ENCODE results near the gene XRN2. TPM values are rescaled to one million over a fixed set of nuclear protein-coding genes. Genes with fewer than 3 reads are reported as not detected.

The XRN2 gene
- total RNA-seq, 2 experiments from 2014 or later = 76.5 to 81.9 TPM

GRCh38 chr20:21380711-21381110 is 77.6 kb downstream of the XRN2 start:
- H3K4me1 Mint-ChIP-seq (ENCODE audit: low read depth) = peaks cover 2% of the 10 kb centered on the region
- no peaks in the 10 kb centered on the region for H3K27me3 Mint-ChIP-seq (ENCODE audit: low read depth)
- no peak overlapping the region for H3K4me3 Mint-ChIP-seq
- no peak overlapping the region for H3K27ac Mint-ChIP-seq
- intact Hi-C loops (cut with micrococcal nuclease) = no loop called here
- no peaks in the 10 kb centered on the region for H3K9me3 Mint-ChIP-seq
- no peak for DNase-seq
- H3K36me3 Mint-ChIP-seq (ENCODE audit: low read depth) = peaks cover 36% of the 10 kb centered on the region
- CTCF ChIA-PET = interaction anchor here (0.7 to 1.2 kb wide), 3 partner anchors 8 to 291 kb away, joined by 3 read pairs; no protein-coding TSS in a partner anchor

GRCh38 chr20:21381619-21382018 is 78.5 kb downstream of the XRN2 start:
- no peak overlapping the region for H3K4me3 Mint-ChIP-seq
- intact Hi-C loops (cut with micrococcal nuclease) = no loop called here
- H3K36me3 Mint-ChIP-seq (ENCODE audit: low read depth) = peaks cover 38% of the 10 kb centered on the region
- H3K27me3 Mint-ChIP-seq (ENCODE audit: low read depth) = no peaks in the 10 kb centered on the region
- no peaks in the 10 kb centered on the region for H3K9me3 Mint-ChIP-seq
- no peak for DNase-seq
- CTCF ChIA-PET = interaction anchor here (0.7 to 1.1 kb wide), 3 partner anchors 9 to 146 kb away, joined by 3 to 4 read pairs (median 3); no protein-coding TSS in a partner anchor
- H3K27ac Mint-ChIP-seq = no peak overlapping the region
- peaks cover 2% of the 10 kb centered on the region for H3K4me1 Mint-ChIP-seq (ENCODE audit: low read depth)

GRCh38 chr20:21384308-21384892 is 81.3 kb downstream of the XRN2 start:
- no peaks in the 10 kb centered on the region for H3K4me1 Mint-ChIP-seq (ENCODE audit: low read depth)
- no peaks in the 10 kb centered on the region for H3K9me3 Mint-ChIP-seq
- intact Hi-C loops (cut with micrococcal nuclease) = no loop called here
- no peak overlapping the region for H3K27ac Mint-ChIP-seq
- no peak for DNase-seq
- peaks cover 44% of the 10 kb centered on the region for H3K36me3 Mint-ChIP-seq (ENCODE audit: low read depth)
- no peak overlapping the region for H3K4me3 Mint-ChIP-seq
- H3K27me3 Mint-ChIP-seq (ENCODE audit: low read depth) = no peaks in the 10 kb centered on the region
- CTCF ChIA-PET = no interaction called here

- Mint-ChIP-seq H3K27me3 (ENCODE audit: low read depth) (peaks cover 5% of the 10 kb centered on the region), H3K4me3 (no peak overlapping the region), H3K36me3 (ENCODE audit: low read depth) (peaks cover 36% of the 10 kb centered on the region), H3K27ac (no peak overlapping the region), H3K4me1 (ENCODE audit: low read depth) (no peaks in the 10 kb centered on the region), H3K9me3 (no peaks in the 10 kb centered on the region)
- CTCF ChIA-PET = no interaction called here
- no peak for DNase-seq
- intact Hi-C loops (cut with micrococcal nuclease) = no loop called here
Measured at GRCh38 chr20:21386111-21386510, 83.0 kb downstream of the XRN2 start.

- Mint-ChIP-seq H3K36me3 (ENCODE audit: low read depth) (peaks cover 37% of the 10 kb centered on the region), H3K27ac (no peak overlapping the region), H3K4me3 (no peak overlapping the region), H3K27me3 (ENCODE audit: low read depth) (peaks cover 16% of the 10 kb centered on the region), H3K9me3 (no peaks in the 10 kb centered on the region), H3K4me1 (ENCODE audit: low read depth) (peaks cover 6% of the 10 kb centered on the region)
- intact Hi-C loops (cut with micrococcal nuclease) = no loop called here
- CTCF ChIA-PET = no interaction called here
- no peak for DNase-seq
Measured at GRCh38 chr20:21387528-21387927, 84.4 kb downstream of the XRN2 start.

- Mint-ChIP-seq H3K36me3 (ENCODE audit: low read depth) (peaks cover 35% of the 10 kb centered on the region), H3K4me3 (no peak overlapping the region), H3K27ac (no peak overlapping the region), H3K9me3 (no peaks in the 10 kb centered on the region), H3K4me1 (ENCODE audit: low read depth) (peaks cover 13% of the 10 kb centered on the region), H3K27me3 (ENCODE audit: low read depth) (peaks cover 26% of the 10 kb centered on the region)
- intact Hi-C loops (cut with micrococcal nuclease) = no loop called here
- CTCF ChIA-PET = no interaction called here
- no peak for DNase-seq
Measured at GRCh38 chr20:21388566-21388965, 85.4 kb downstream of the XRN2 start.

GRCh38 chr20:21389368-21389767 is 86.2 kb downstream of the XRN2 start:
- H3K9me3 Mint-ChIP-seq = no peaks in the 10 kb centered on the region
- peaks cover 33% of the 10 kb centered on the region for H3K27me3 Mint-ChIP-seq (ENCODE audit: low read depth)
- DNase-seq = no peak
- H3K36me3 Mint-ChIP-seq (ENCODE audit: low read depth) = peaks cover 31% of the 10 kb centered on the region
- H3K4me3 Mint-ChIP-seq = no peak overlapping the region
- CTCF ChIA-PET = interaction anchor here (1.0 kb wide), 1 partner anchor 115 kb away, joined by 4 read pairs; no protein-coding TSS in a partner anchor
- H3K27ac Mint-ChIP-seq = no peak overlapping the region
- peaks cover 13% of the 10 kb centered on the region for H3K4me1 Mint-ChIP-seq (ENCODE audit: low read depth)
- intact Hi-C loops (cut with micrococcal nuclease) = no loop called here

- Mint-ChIP-seq H3K27ac (no peak overlapping the region), H3K4me1 (ENCODE audit: low read depth) (peaks cover 18% of the 10 kb centered on the region), H3K4me3 (no peak overlapping the region), H3K9me3 (no peaks in the 10 kb centered on the region), H3K27me3 (ENCODE audit: low read depth) (peaks cover 42% of the 10 kb centered on the region), H3K36me3 (ENCODE audit: low read depth) (peaks cover 28% of the 10 kb centered on the region)
- intact Hi-C loops (cut with micrococcal nuclease) = loop anchor here (10.0 kb wide), 1 partner anchor 314 kb away; the partner anchor contains the start of gene PAX1
- CTCF ChIA-PET = no interaction called here
- DNase-seq = no peak
Measured at GRCh38 chr20:21390768-21391167, 87.6 kb downstream of the XRN2 start.

- CTCF ChIA-PET = no interaction called here
- intact Hi-C loops (cut with micrococcal nuclease) = loop anchor here (10.0 kb wide), 1 partner anchor 313 kb away; the partner anchor contains the start of gene PAX1
- peaks cover 18% of the 10 kb centered on the region for H3K4me1 Mint-ChIP-seq (ENCODE audit: low read depth)
- peaks cover 43% of the 10 kb centered on the region for H3K27me3 Mint-ChIP-seq (ENCODE audit: low read depth)
- H3K4me3 Mint-ChIP-seq = no peak overlapping the region
- no peak overlapping the region for H3K27ac Mint-ChIP-seq
- no peaks in the 10 kb centered on the region for H3K9me3 Mint-ChIP-seq
- peaks cover 25% of the 10 kb centered on the region for H3K36me3 Mint-ChIP-seq (ENCODE audit: low read depth)
- no peak for DNase-seq
Measured at GRCh38 chr20:21391185-21391971, 88.2 kb downstream of the XRN2 start.

- H3K4me1 Mint-ChIP-seq (ENCODE audit: low read depth) = peaks cover 18% of the 10 kb centered on the region
- CTCF ChIA-PET = no interaction called here
- peaks cover 20% of the 10 kb centered on the region for H3K36me3 Mint-ChIP-seq (ENCODE audit: low read depth)
- intact Hi-C loops (cut with micrococcal nuclease) = loop anchor here (10.0 kb wide), 1 partner anchor 313 kb away; the partner anchor contains the start of gene PAX1
- H3K27ac Mint-ChIP-seq = no peak overlapping the region
- no peak for DNase-seq
- peaks cover 43% of the 10 kb centered on the region for H3K27me3 Mint-ChIP-seq (ENCODE audit: low read depth)
- H3K4me3 Mint-ChIP-seq = no peak overlapping the region
- no peaks in the 10 kb centered on the region for H3K9me3 Mint-ChIP-seq
Measured at GRCh38 chr20:21391972-21392352, 88.8 kb downstream of the XRN2 start.

- intact Hi-C loops (cut with micrococcal nuclease) = loop anchor here (10.0 kb wide), 1 partner anchor 312 kb away; the partner anchor contains the start of gene PAX1
- no peak overlapping the region for H3K27ac Mint-ChIP-seq
Measured at GRCh38 chr20:21393166-21393565, 90.0 kb downstream of the XRN2 start.

GRCh38 chr20:21393816-21394519 is 90.8 kb downstream of the XRN2 start:
- DNase-seq = no peak
- intact Hi-C loops (cut with micrococcal nuclease) = loop anchor here (2.0 to 10.0 kb wide), 4 partner anchors 91 to 311 kb away; partner anchors contain the start of genes PAX1 and XRN2
- CTCF ChIA-PET = interaction anchor here (0.7 to 1.9 kb wide), 4 partner anchors 105 to 159 kb away, joined by 3 to 10 read pairs (median 3); no protein-coding TSS in a partner anchor
- Mint-ChIP-seq H3K27me3 (ENCODE audit: low read depth) (peaks cover 60% of the 10 kb centered on the region), H3K27ac (no peak overlapping the region), H3K9me3 (peaks cover 2% of the 10 kb centered on the region), H3K36me3 (ENCODE audit: low read depth) (peaks cover 16% of the 10 kb centered on the region), H3K4me3 (no peak overlapping the region), H3K4me1 (ENCODE audit: low read depth) (peaks cover 18% of the 10 kb centered on the region)

More at GRCh38 chr20:21393166-21393565, 90.0 kb downstream of the XRN2 start:
- CTCF ChIA-PET = interaction anchor here (0.7 to 1.9 kb wide), 3 partner anchors 106 to 158 kb away, joined by 3 to 10 read pairs (median 3); no protein-coding TSS in a partner anchor
- H3K9me3 Mint-ChIP-seq = no peaks in the 10 kb centered on the region
- H3K4me3 Mint-ChIP-seq = no peak overlapping the region
- H3K36me3 Mint-ChIP-seq (ENCODE audit: low read depth) = peaks cover 18% of the 10 kb centered on the region
- DNase-seq = no peak
- peaks cover 18% of the 10 kb centered on the region for H3K4me1 Mint-ChIP-seq (ENCODE audit: low read depth)
- peaks cover 52% of the 10 kb centered on the region for H3K27me3 Mint-ChIP-seq (ENCODE audit: low read depth)

All from activated naive CD4-positive, alpha-beta T cell treated with anti-CD3 and anti-CD28 coated beads for 36 hours (primary cell).